Left ventricle myocardium superior (tissue), 1 donor: ENCODE data around the gene CARS1. TPM values are rescaled to one million over a fixed set of nuclear protein-coding genes. Genes with fewer than 3 reads are reported as not detected.

Experiments
- ATAC-seq: fragments of 200-7000 bp; cut with Tn5 transposase; one replicate; pipeline ENCODE4 v1.9.1; 2020; ENCODE audit warnings: mild to moderate bottlenecking, moderate library complexity
- DNase-seq: peaks from one replicate; pipeline ENCODE4 v3.0.0-alpha.2; 2020
- intact Hi-C: fragments of 100-400 bp; cut with micrococcal nuclease; formaldehyde crosslinking; loops from one replicate; pipeline ENCODE4 v1.11.0; 2022
- total RNA-seq: library from RNA; stranded (reverse); fragmentation: NEBNext Ultra II Directional; extraction: Animal tissue kit (Norgen Biotek cat#: 25700); gene quantifications from one replicate; pipeline ENCODE4 v1.2.1, GENCODE V29; 2021
- donor health status: DM: no; HTN: yes; CAD: no; lungs with severe emphysema.

The CARS1 gene
- total RNA-seq, 1 donor from 2014 or later: 12.4 TPM

DNA sequence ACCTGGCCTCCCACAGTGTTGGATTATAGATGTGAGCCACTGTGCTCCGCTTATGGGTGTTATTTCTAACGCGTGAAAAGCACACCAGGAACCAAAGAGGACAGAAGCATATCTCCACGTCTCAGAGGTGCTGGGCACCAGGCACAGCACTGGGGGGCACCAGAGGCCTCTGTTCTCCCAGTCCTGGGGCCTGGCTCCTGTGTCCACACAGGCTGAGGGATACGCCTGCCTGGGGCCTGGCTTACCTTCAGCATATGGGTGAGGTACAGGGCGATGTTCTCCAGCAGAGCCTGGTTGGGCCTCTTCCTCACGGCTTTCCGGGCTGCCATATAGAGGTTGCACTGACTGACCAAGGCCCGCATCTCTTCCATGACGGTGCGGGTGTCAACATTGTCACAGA, 40.4 kb downstream of the CARS1 start:
- intact Hi-C loops: no loop called here
- DNase-seq (peak; percentile 10), ATAC-seq (no peak)

- ATAC-seq: no peak
- intact Hi-C loops: no loop called here
Observed at GRCh38 chr11:3015796-3016195, 41.4 kb downstream of the CARS1 start.

GRCh38 chr11:3014943-3015342, 42.3 kb downstream of the CARS1 start:
- intact Hi-C loops: no loop called here
- peak; percentile 7 for DNase-seq
- no peak for ATAC-seq

More at GRCh38 chr11:3015796-3016195, 41.4 kb downstream of the CARS1 start:
- DNase-seq: no peak

GRCh38 chr11:3014057-3014938, 42.9 kb downstream of the CARS1 start:
- peak; percentile 26 for DNase-seq
- ATAC-seq: no peak
- intact Hi-C loops: no loop called here

DNA sequence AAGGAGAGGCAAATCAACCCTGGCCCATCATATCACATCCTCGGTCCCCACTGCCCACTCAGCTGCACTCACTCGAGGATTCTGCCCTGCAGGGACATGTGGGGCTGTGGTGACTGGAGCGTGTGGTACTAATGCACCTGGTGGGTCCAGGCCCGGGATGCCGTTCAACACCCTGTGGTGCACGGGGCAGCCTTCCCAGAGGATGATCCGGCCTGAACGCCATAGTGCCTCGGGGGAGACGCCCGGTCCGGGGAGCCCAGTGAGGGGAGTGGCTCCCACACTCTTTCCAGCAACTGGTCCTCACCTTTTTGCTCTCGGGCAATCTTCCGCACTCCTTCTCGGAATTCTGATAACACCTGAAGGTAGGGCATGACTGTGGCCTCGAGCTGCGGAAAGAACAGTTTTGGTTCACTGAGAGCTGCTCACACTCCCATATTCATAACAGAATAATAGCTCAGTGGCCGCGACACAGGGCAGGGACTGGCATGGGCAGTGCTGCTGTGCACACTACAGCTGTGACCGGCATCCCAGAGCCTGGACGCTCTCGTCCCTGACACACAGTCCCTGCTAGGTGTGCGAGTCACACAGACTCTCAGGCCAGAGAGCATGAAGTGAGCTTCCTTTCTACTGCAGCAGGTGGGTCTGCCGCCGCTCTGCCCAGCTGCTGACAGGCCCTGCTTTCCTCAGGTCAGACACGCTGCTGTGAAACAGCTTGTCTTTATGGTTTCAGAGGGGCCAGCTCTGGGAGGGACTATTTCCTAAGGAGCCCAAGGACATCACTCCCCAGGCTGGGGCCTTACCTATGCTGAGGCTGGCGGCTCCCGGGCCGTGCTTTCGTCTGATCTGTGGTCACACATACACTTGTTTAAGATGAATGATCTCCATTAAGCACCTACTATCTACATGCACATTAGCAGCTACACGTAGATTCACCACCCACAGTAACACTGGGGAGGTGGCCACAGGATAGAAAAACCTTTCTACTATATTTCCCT, 45.0 kb downstream of the CARS1 start:
- ATAC-seq: no peak
- intact Hi-C loops: no loop called here
- DNase-seq: peak; percentile 30

- DNase-seq (peak; percentile 12), ATAC-seq (no peak)
- intact Hi-C loops: no loop called here
Observed at GRCh38 chr11:3010521-3011275, 46.5 kb downstream of the CARS1 start.

GRCh38 chr11:3010004-3010403, 47.2 kb downstream of the CARS1 start:
- DNase-seq (no peak), ATAC-seq (no peak)
- intact Hi-C loops: no loop called here

GRCh38 chr11:3009481-3009880, 47.7 kb downstream of the CARS1 start:
- intact Hi-C loops: no loop called here
- ATAC-seq (no peak), DNase-seq (peak; percentile 5)

DNA sequence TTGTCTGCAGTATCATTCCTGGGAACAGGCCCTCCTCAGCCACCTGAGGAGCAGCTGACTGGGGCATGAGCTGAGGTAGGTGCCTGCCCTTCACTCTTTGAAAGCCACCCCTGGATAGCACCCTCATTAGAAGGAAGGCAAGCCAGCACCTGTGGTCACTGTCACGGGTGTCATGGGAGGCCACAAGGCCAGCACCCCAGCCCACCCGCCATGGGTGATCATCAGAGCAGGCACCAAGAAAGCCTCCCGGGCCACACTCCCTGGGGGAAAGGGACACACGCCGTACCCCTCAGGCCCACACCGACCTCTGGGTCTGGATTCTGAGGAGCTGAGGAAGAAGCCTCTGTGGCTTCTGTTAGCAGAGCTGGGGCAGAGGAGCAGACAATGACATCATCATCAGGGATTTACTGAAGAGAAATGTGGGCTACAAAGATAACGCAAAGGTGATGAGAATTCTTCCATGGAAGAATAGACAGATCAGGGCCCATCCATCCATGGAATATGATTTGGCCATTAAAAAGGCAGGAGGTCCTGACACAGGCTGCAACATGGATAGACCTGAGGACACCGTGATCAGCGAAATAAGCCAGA, 48.4 kb downstream of the CARS1 start:
- intact Hi-C loops: no loop called here
- DNase-seq: peak; percentile 14
- ATAC-seq: no peak

DNA sequence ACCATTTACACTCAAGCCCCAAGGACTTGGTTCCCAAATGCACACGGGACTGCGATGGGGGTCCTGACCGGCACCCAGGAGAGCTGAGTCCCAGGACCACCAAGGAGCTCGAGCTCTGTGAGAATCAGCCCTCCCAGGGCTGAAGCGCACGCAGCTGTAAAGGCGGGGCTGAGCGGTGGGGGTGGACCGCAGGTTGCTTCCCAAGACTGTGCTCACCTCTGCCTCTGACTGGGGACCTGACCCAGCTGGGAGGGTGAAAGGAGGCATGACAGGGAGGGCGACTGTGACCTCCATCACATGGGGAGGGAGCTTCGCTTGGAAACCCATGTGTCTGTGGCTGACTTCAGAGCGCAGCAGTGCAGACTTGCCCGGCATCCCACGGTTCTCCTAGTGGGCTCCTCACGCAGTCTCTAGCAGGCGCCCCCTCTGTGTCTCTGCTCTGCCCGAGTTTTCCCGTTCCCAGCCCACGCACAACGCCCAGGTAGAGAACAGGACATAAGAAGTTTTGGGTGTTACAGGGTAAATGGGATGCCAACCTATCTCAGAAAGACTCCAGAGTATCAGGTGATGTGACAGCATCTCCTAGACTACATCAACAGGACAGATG, 49.7 kb downstream of the CARS1 start:
- no peak for DNase-seq
- ATAC-seq: no peak
- intact Hi-C loops: no loop called here

GRCh38 chr11:3006505-3007260, 50.5 kb downstream of the CARS1 start:
- no peak for DNase-seq
- intact Hi-C loops: no loop called here
- ATAC-seq: no peak

GRCh38 chr11:3004481-3004880, 52.7 kb downstream of the CARS1 start:
- ATAC-seq (no peak), DNase-seq (peak; percentile 20)
- intact Hi-C loops: no loop called here

DNA sequence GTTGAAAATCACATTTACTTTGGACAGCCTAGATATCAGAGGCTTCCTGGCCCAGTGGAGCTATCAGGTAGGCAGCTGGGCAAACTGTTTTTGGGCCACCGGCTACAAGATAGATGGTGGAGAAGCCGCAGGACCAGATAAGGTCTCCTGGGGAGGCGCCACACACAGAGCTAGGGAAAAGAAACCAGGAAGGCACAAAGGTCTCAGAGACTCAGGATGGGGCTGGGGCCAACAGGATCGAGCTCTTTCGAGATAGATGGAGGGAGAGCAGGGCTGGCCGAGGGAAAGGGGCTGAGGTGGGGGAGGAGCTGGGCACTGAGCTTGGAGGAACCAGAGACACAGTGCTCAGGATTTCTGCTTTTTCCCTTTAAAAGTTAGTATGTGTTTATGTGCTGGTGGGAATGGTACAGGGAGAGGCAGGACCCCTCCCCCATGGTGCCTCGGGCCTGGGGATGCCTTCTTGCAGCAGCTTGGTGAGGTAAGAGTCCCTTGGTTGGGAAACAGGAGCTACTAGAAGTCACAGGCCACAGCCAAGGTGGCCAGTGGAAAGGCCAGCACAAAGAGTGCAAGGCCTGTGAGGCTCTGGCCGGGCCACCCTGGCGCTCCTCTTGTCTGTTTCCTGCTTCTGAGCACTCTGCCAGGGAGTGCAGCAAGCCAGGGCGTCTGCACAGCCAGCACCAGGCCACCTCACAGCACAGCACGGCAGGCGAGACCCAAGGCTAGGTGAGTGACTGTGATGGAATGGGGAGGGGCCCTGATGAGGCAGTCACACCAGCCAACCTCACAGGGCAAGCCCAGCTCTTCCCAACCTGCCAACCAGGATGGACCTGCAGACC, 53.6 kb downstream of the CARS1 start:
- intact Hi-C loops: no loop called here
- DNase-seq: no peak
- ATAC-seq: no peak

DNA sequence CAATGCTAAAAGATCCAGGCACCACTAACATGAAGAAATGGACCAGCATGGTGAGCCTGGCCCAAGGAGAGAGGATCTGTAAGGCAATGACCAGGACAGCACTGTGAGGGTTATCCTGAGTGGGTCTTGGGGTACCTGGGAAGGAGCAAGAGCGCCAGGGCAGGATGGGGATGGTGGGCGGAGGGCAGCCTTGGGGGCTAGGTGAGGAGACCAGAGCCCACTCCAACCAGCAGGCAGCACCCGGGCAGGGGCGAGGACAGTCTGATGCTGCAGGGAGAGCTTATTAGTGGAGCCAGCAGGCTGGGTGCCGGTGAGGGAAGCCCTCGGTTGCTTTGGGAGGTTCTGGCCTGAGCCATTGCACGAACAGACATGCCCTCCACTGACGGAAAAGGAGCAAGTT, 54.4 kb downstream of the CARS1 start:
- intact Hi-C loops: no loop called here
- no peak for DNase-seq
- no peak for ATAC-seq

DNA sequence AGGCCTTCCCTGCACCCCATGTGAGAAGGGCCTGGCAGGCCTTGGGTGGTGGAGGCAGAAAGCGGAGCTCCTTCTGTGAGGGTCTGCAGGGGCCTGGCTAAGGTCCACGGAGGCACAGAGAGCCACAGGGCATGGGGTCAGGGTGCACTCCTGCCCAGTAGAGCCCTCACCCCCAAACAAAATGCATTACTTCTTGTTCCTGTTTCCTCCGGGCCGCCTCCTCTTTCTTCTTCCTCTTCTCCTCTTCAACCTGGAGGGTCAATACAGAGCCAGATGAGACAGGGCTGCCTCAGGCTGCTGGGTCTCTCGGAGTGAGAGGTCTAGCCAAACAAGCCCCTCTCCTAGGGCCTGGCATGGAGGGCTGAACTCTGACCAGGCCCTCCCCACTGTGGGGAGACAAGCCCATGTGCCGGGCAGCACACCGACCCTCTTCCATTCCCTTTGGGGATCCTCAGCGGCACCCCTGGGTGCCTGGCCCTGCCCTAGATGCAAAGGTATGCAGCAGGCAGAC, 54.8 kb downstream of the CARS1 start:
- no peak for DNase-seq
- ATAC-seq: no peak
- intact Hi-C loops: no loop called here

GRCh38 chr11:3001496-3001895, 55.7 kb downstream of the CARS1 start:
- ATAC-seq (peak; percentile 83), DNase-seq (peak; percentile 84)
- intact Hi-C loops: no loop called here
